ENCODE data around the gene PRRG2.

DNA sequence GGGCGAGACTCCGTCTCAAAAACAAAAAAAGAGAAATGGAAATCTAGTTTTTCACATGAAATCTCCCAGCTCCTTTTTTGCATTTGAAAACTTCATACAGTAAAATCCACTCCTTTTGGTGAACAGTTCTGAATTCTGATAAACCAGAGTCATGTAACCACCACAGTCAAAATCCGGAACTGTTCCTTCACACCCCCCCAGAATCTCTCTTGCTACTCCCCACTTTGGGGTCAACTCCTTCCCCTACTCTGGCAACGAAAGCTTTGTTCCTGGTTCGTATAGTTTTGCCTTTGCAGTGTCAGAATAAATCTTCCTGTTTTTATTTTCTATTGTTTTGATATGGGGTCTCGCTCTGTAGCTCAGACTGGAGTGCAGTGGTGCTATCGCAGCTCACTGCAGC is 29.6 kb upstream of the PRRG2 start:
- TF ChIP-seq EZH2 (IDR thresholded peaks at IDR 0.05; ENCODE audit: borderline replicate concordance, low read length): no peak
- TF ChIP-seq, protein P1, sequence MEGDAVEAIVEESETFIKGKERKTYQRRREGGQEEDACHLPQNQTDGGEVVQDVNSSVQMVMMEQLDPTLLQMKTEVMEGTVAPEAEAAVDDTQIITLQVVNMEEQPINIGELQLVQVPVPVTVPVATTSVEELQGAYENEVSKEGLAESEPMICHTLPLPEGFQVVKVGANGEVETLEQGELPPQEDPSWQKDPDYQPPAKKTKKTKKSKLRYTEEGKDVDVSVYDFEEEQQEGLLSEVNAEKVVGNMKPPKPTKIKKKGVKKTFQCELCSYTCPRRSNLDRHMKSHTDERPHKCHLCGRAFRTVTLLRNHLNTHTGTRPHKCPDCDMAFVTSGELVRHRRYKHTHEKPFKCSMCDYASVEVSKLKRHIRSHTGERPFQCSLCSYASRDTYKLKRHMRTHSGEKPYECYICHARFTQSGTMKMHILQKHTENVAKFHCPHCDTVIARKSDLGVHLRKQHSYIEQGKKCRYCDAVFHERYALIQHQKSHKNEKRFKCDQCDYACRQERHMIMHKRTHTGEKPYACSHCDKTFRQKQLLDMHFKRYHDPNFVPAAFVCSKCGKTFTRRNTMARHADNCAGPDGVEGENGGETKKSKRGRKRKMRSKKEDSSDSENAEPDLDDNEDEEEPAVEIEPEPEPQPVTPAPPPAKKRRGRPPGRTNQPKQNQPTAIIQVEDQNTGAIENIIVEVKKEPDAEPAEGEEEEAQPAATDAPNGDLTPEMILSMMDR (conservative IDR thresholded peaks at IDR 0.05 in 1 of 2, IDR thresholded peaks at IDR 0.05 in 1 of 2; ENCODE audit: extremely low read depth in 1 of 2, insufficient read depth in 1 of 2, low read depth in 1 of 2, low read length in 2 of 2): no peak

All from mammary epithelial cell (primary cell).